ENCODE results near the gene HLA-A.

GRCh38 chr6:29942275-29943052 lies at the start of gene HLA-A:
- TF ChIP-seq CTCF (CRISPR knock-in tag; IDR thresholded peaks at IDR 0.05) = no peak
- no peak for TF ChIP-seq ADNP (CRISPR knock-in tag; IDR thresholded peaks at IDR 0.05)
- no peak for TF ChIP-seq TCF7L2 (IDR thresholded peaks at IDR 0.05; ENCODE audit: low read depth, low read length)

All from HepG2 (cell line).